Smooth muscle cell (in vitro differentiated cells): ENCODE measurements around the gene AZU1. TPM values are rescaled to one million over a fixed set of nuclear protein-coding genes. Genes with fewer than 3 reads are reported as not detected.
A peak's percentile ranks its signal among the peaks of the same experiment; 100 is the strongest.

Experiments used
- DNase-seq: peaks from one replicate; lab custom pipeline; 2025; ENCODE audit not compliant: unreplicated experiment; lab: John Stamatoyannopoulos, UW
- H2AFZ ChIP-seq: fragments of 200-600 bp; sonication (generic); 2 replicates; pipeline ENCODE4 v1.6.0; 2016; ENCODE audit warnings: antibody characterized with exemption, low read depth, mild to moderate bottlenecking
- H3F3A ChIP-seq: fragments of 200-600 bp; sonication (generic); 2 replicates; pipeline ENCODE4 v1.6.0; 2017; ENCODE audit warnings: antibody characterized with exemption, low read depth
- H3K27ac ChIP-seq: fragments of 200-600 bp; sonication (generic); 2 replicates; pipeline ENCODE4 v1.5.1; 2016; ENCODE audit warnings: low read depth, mild to moderate bottlenecking
- H3K27me3 ChIP-seq: fragments of 200-600 bp; sonication (generic); 2 replicates; pipeline ENCODE4 v1.6.1; 2016; ENCODE audit warnings: low read depth, mild to moderate bottlenecking
- H3K36me3 ChIP-seq: fragments of 200-600 bp; sonication (generic); 2 replicates; pipeline ENCODE4 v1.5.1; 2016; ENCODE audit warnings: low read depth
- H3K4me1 ChIP-seq: fragments of 200-600 bp; sonication (generic); 2 replicates; pipeline ENCODE4 v1.5.1; 2016; ENCODE audit warnings: low read depth
- H3K4me2 ChIP-seq: fragments of 200-600 bp; sonication (generic); 2 replicates; pipeline ENCODE4 v1.6.0; 2016; ENCODE audit warnings: mild to moderate bottlenecking
- H3K4me3 ChIP-seq: fragments of 200-600 bp; sonication (generic); 2 replicates; pipeline ENCODE4 v1.5.1; 2016; ENCODE audit warnings: mild to moderate bottlenecking
- H3K79me2 ChIP-seq: fragments of 200-600 bp; sonication (generic); 2 replicates; pipeline ENCODE4 v1.6.0; 2016; ENCODE audit warnings: low read depth, mild to moderate bottlenecking
- H3K9ac ChIP-seq: fragments of 200-600 bp; sonication (generic); 2 replicates; pipeline ENCODE4 v1.6.0; 2016; ENCODE audit warnings: low read depth
- H3K9me3 ChIP-seq: fragments of 200-600 bp; sonication (generic); replicated peaks from 2 replicates; pipeline ENCODE4 v1.5.1; 2016; ENCODE audit warnings: low read depth
- H4K20me1 ChIP-seq: fragments of 200-600 bp; sonication (generic); 2 replicates; pipeline ENCODE4 v1.6.0; 2016; ENCODE audit warnings: low read depth
- WGBS: methylation state at CpG from one replicate; pipeline ENCODE4 v1.1.7; 2016; ENCODE audit warnings: low lambda C conversion rate; 5-methylcytosine and 5-hydroxymethylcytosine counted together
- polyA plus RNA-seq: library from polyadenylated mRNA; unstranded; fragments of >200 nt; fragmentation: Nextera tagmentation; extraction: Ambion mirVana; gene quantifications from 2 replicates; pipeline ENCODE4 v1.2.1, GENCODE V29; 2016
- total RNA-seq: library from RNA; depleted of rRNA; stranded (reverse); fragments of >200 nt; gene quantifications from 2 replicates; pipeline ENCODE4 v1.2.3, GENCODE V29; 2014
- TF ChIP-seq, protein P1 (sequence below): fragments of 200-600 bp; sonication (generic); IDR thresholded peaks from 2 replicates; pipeline ENCODE4 v1.5.1; 2017; ENCODE audit warnings: borderline replicate concordance, mild to moderate bottlenecking, antibody characterized with exemption; ENCODE audit not compliant: insufficient read depth, poor library complexity, severe bottlenecking

AZU1 gene
- total and polyA plus RNA-seq, 2 experiments from 2014 or later = 0.32 to 8.0 TPM

GRCh38 chr19:870963-871401, 43.3 kb downstream of the AZU1 start:
- TF ChIP-seq, protein P1, sequence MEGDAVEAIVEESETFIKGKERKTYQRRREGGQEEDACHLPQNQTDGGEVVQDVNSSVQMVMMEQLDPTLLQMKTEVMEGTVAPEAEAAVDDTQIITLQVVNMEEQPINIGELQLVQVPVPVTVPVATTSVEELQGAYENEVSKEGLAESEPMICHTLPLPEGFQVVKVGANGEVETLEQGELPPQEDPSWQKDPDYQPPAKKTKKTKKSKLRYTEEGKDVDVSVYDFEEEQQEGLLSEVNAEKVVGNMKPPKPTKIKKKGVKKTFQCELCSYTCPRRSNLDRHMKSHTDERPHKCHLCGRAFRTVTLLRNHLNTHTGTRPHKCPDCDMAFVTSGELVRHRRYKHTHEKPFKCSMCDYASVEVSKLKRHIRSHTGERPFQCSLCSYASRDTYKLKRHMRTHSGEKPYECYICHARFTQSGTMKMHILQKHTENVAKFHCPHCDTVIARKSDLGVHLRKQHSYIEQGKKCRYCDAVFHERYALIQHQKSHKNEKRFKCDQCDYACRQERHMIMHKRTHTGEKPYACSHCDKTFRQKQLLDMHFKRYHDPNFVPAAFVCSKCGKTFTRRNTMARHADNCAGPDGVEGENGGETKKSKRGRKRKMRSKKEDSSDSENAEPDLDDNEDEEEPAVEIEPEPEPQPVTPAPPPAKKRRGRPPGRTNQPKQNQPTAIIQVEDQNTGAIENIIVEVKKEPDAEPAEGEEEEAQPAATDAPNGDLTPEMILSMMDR = no peak
- no peaks in the 10 kb centered on the region for H3F3A ChIP-seq
- H3K36me3 ChIP-seq = no peaks in the 10 kb centered on the region
- H3K4me1 ChIP-seq = no peaks in the 10 kb centered on the region
- H3K9me3 ChIP-seq = no peaks in the 10 kb centered on the region
- H3K79me2 ChIP-seq = no peaks in the 10 kb centered on the region
- DNase-seq = no peak
- H3K4me3 ChIP-seq = no peak overlapping the region
- no peaks in the 10 kb centered on the region for H3K27me3 ChIP-seq
- H3K4me2 ChIP-seq = no peak overlapping the region
- H3K9ac ChIP-seq = no peak overlapping the region
- no peak overlapping the region for H3K27ac ChIP-seq
- peaks cover 18% of the 10 kb centered on the region for H4K20me1 ChIP-seq
- 89% methylated on average over 18 of the region's 28 CpGs for WGBS
- no peak overlapping the region for H2AFZ ChIP-seq

DNA sequence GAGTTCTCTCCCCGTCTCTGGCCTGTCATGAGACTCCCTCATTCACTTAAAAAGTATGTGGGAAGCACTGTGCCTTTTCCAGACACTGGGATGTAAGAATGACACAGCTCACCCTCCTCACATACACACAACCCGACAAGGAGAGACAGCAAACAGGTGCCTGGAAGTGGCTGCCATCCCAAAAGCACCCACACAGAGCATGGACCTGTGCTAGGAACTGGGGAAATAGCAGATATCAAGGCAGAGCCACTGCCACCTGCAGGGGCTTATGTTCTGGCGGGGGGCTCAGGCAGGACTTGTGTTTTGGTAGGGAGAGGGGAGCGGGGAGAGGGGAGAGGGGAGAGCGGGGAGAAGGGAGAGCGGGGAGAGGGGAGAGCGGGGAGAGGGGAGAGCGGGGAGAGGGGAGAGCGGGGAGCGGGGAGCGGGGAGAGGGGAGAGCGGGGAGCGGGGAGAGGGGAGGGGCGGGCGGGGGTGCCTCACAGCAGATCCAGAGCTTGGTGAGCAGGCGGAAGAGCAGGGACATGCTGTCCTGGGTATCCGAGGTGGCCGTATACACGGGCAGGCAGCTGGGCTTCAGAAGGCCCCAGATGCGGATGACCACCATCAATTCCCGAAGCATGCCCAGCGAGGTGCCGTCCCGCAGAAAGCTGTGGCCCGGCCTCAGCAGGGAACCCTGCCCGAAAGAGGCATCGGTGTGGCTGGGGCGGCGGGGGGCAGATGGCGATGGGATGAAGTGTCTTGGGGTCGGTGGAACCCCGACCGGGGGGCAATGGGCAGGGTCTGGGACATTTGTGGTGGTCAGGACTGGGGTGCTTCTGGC, 44.0 kb downstream of the AZU1 start:
- H3K4me3 ChIP-seq = no peak overlapping the region
- no peaks in the 10 kb centered on the region for H3K27me3 ChIP-seq
- no peaks in the 10 kb centered on the region for H3K36me3 ChIP-seq
- no peaks in the 10 kb centered on the region for H3F3A ChIP-seq
- peaks cover 18% of the 10 kb centered on the region for H4K20me1 ChIP-seq
- no peaks in the 10 kb centered on the region for H3K9me3 ChIP-seq
- H2AFZ ChIP-seq = no peak overlapping the region
- H3K79me2 ChIP-seq = no peaks in the 10 kb centered on the region
- no peak overlapping the region for H3K9ac ChIP-seq
- no peak overlapping the region for H3K27ac ChIP-seq
- 87% methylated on average over 17 of the region's 33 CpGs for WGBS
- TF ChIP-seq, protein P1 = no peak
- no peak overlapping the region for H3K4me2 ChIP-seq
- no peaks in the 10 kb centered on the region for H3K4me1 ChIP-seq
- DNase-seq = no peak

DNA sequence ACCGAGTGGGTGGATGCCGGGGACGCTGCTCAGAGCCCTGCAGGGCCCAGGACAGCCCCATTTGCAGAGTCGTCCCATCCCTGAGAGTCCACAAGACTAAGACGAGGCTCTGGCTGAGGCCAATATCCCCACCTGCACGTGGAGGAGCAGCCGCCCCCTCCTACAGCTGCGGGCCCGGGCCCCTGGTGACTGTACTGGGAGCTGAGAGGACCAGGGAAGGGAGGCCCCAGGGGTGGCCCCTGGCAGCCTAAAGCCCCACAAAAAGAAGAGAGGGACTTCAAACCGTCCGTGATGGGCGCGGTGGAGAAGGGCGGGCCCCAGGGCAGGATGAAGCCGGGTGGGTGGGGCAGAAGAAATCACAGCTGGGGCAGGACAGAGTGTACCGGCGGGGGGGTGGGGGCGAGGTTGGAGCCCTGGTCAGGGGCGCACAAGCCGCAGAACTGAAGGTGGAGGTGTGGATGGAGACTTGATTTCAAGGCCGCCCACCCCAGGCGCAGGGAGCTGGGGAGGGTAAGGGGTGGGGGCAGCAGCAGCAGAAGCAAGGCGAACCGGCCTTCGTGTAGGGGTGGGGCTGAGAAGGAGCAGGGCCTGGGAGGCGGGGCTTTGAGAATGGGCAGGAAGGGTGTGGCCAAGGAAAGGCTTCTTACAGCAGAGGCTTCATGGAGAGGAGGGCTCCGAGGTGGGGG, 44.8 kb downstream of the AZU1 start:
- no peaks in the 10 kb centered on the region for H3K79me2 ChIP-seq
- no peak overlapping the region for H3K4me2 ChIP-seq
- H3K27me3 ChIP-seq = no peaks in the 10 kb centered on the region
- H3K4me3 ChIP-seq = no peak overlapping the region
- TF ChIP-seq, protein P1 = no peak
- no peaks in the 10 kb centered on the region for H3K4me1 ChIP-seq
- no peak overlapping the region for H3K9ac ChIP-seq
- no peak overlapping the region for H3K27ac ChIP-seq
- H2AFZ ChIP-seq = no peak overlapping the region
- 80% methylated on average over 21 of the region's 27 CpGs for WGBS
- H4K20me1 ChIP-seq = peaks cover 18% of the 10 kb centered on the region
- H3K9me3 ChIP-seq = no peaks in the 10 kb centered on the region
- H3K36me3 ChIP-seq = no peaks in the 10 kb centered on the region
- peak; percentile 22 for DNase-seq
- no peaks in the 10 kb centered on the region for H3F3A ChIP-seq
